ENCODE data around the gene BORCS6. TPM values are rescaled to one million over a fixed set of nuclear protein-coding genes. Genes with fewer than 3 reads are reported as not detected.
A peak's percentile ranks its signal among the peaks of the same experiment; 100 is the strongest.

BORCS6 gene
- total and polyA plus RNA-seq, 2 donors (not counting 1 experiment from before 2014, with no cell fraction given), result 9.7 to 20.2 TPM

GRCh38 chr17:8150194-8151119 is 39.5 kb downstream of the BORCS6 start:
- Mint-ChIP-seq H3K4me1 (peaks cover 42% of the 10 kb centered on the region), H3K4me3 (peak overlapping the region; percentile 94), H3K9me3 (ENCODE audit: insufficient read depth) (no peaks in the 10 kb centered on the region), H3K27me3 (no peaks in the 10 kb centered on the region), H3K27ac (peak overlapping the region; percentile 87)
- ChIA-PET CTCF (interaction anchor here (0.6 to 2.5 kb wide), 9 partner anchors 10 to 596 kb away, joined by 3 to 19 read pairs (median 5); partner anchors contain the start of gene ALOXE3), POLR2A (interaction anchor here (0.5 to 5.6 kb wide), 6 partner anchors 11 to 145 kb away, joined by 3 to 36 read pairs (median 8); partner anchors contain the start of genes CTC1, SLC25A35 and VAMP2)
- Histone ChIP-seq H4K20me1 (ENCODE audit: control insufficient read depth, insufficient read depth, low read length, poor library complexity, severe bottlenecking) (peaks cover 59% of the 10 kb centered on the region), H3K79me2 (ENCODE audit: control insufficient read depth, insufficient read depth, low read length) (peaks cover 58% of the 10 kb centered on the region), H2AFZ (ENCODE audit: insufficient read depth, low read depth, low read length, poor library complexity, severe bottlenecking) (no peak overlapping the region), H3K4me3 (ENCODE audit: control extremely low read depth in 1 of 5, extremely low read depth in 1 of 5, insufficient read depth in 1 of 5, low read depth in 2 of 5, low read length in 4 of 5) (peak overlapping the region in 4 of 5 experiments; percentile 61 to 76 (median 72)), H3K27me3 (replicated peaks in 1 of 4; ENCODE audit: control extremely low read depth in 1 of 4, control insufficient read depth in 3 of 4, insufficient read depth in 4 of 4, low read length in 3 of 4) (no peaks in the 10 kb centered on the region), H3K36me3 (replicated peaks in 1 of 2; ENCODE audit: control extremely low read depth in 1 of 2, control insufficient read depth in 1 of 2, extremely low read depth in 1 of 2, insufficient read depth in 2 of 2, low read length in 1 of 2) (peaks cover 0 to 49% of the 10 kb centered on the region in 2 experiments), H3K27ac (ENCODE audit: low read length in 2 of 2) (peak overlapping the region; percentile 55 to 68), H3K4me2 (replicated peaks; ENCODE audit: low read depth, low read length, poor library complexity, severe bottlenecking) (peak overlapping the region; percentile 98), H3K9ac (ENCODE audit: low read length) (peak overlapping the region; percentile 76), H3K9me3 (ENCODE audit: control extremely low read depth in 1 of 3, control insufficient read depth in 2 of 3, insufficient read depth in 1 of 3, low read length in 2 of 3) (peaks cover 0 to 6% (median 0%) of the 10 kb centered on the region in 3 donors), H3K4me1 (ENCODE audit: control insufficient read depth in 2 of 2, insufficient read depth in 2 of 2, low read length in 2 of 2) (peaks cover 46 to 58% of the 10 kb centered on the region in 2 donors)
- intact Hi-C loops (cut with micrococcal nuclease), result loop anchor here (1.0 kb wide), 1 partner anchor 11 kb away; no protein-coding TSS in a partner anchor
- no peak for DNase-seq
- ATAC-seq (ENCODE audit: low read depth), result no peak
- TF ChIP-seq, protein P1, sequence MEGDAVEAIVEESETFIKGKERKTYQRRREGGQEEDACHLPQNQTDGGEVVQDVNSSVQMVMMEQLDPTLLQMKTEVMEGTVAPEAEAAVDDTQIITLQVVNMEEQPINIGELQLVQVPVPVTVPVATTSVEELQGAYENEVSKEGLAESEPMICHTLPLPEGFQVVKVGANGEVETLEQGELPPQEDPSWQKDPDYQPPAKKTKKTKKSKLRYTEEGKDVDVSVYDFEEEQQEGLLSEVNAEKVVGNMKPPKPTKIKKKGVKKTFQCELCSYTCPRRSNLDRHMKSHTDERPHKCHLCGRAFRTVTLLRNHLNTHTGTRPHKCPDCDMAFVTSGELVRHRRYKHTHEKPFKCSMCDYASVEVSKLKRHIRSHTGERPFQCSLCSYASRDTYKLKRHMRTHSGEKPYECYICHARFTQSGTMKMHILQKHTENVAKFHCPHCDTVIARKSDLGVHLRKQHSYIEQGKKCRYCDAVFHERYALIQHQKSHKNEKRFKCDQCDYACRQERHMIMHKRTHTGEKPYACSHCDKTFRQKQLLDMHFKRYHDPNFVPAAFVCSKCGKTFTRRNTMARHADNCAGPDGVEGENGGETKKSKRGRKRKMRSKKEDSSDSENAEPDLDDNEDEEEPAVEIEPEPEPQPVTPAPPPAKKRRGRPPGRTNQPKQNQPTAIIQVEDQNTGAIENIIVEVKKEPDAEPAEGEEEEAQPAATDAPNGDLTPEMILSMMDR (IDR thresholded peaks at IDR 0.05), result no peak
- no peak for TF ChIP-seq EZH2 (IDR thresholded peaks at IDR 0.05; ENCODE audit: borderline replicate concordance, insufficient read depth, low read depth, low read length, poor library complexity, severe bottlenecking)
- WGBS (ENCODE audit: insufficient coverage), result 86% methylated on average over 13 of the region's 18 CpGs
